A549 (cell line): ENCODE data around the gene SEMG1.

ENCODE experiments used
- EP300 ChIP-seq, 2 experiments: fragments of >200 bp; sonication (Bioruptor Twin); formaldehyde crosslinking; IDR thresholded peaks; 2 replicates in 1 of 2; 3 replicates in 1 of 2; pipeline ENCODE4 v1.6.1; 2016 to 2017
- JUN ChIP-seq, 2 experiments: fragments of >200 bp; sonication (Bioruptor Twin); formaldehyde crosslinking; IDR thresholded peaks; 2 replicates in 1 of 2; 3 replicates in 1 of 2; pipeline ENCODE4 v1.6.1; 2016 to 2017
- KDM1A ChIP-seq: fragments of 200-600 bp; sonication (generic); IDR thresholded peaks from 2 replicates; pipeline ENCODE4 v1.6.1; 2016; ENCODE audit warnings: low read depth, mild to moderate bottlenecking
- MAFK ChIP-seq: fragments of 450-650 bp; IDR thresholded peaks from 2 replicates; pipeline ENCODE4 v1.6.1; 2014; ENCODE audit not compliant: partially characterized antibody
- POLR2A ChIP-seq: IDR thresholded peaks from 2 replicates; pipeline ENCODE4 v1.6.1; 2012; ENCODE audit warnings: mild to moderate bottlenecking, low read length
- RCOR1 ChIP-seq: fragments of 150-350 bp; IDR thresholded peaks from 2 replicates; pipeline ENCODE4 v1.6.1; 2014; ENCODE audit warnings: antibody characterized with exemption, low read length, low read depth
- RFX5 ChIP-seq: fragments of 450-650 bp; IDR thresholded peaks from 2 replicates; pipeline ENCODE4 v1.7.1; 2014; ENCODE audit warnings: antibody characterized with exemption, mild to moderate bottlenecking, moderate library complexity
- TF ChIP-seq, protein P1 (sequence below): fragments of >200 bp; sonication (Bioruptor Twin); formaldehyde crosslinking; IDR thresholded peaks from 3 replicates; pipeline ENCODE4 v1.5.1; 2016
- TF ChIP-seq, protein P2 (sequence below): fragments of 200-600 bp; sonication (generic); IDR thresholded peaks from 2 replicates; pipeline ENCODE4 v1.6.1; 2016; ENCODE audit warnings: antibody characterized with exemption, mild to moderate bottlenecking, moderate library complexity

DNA sequence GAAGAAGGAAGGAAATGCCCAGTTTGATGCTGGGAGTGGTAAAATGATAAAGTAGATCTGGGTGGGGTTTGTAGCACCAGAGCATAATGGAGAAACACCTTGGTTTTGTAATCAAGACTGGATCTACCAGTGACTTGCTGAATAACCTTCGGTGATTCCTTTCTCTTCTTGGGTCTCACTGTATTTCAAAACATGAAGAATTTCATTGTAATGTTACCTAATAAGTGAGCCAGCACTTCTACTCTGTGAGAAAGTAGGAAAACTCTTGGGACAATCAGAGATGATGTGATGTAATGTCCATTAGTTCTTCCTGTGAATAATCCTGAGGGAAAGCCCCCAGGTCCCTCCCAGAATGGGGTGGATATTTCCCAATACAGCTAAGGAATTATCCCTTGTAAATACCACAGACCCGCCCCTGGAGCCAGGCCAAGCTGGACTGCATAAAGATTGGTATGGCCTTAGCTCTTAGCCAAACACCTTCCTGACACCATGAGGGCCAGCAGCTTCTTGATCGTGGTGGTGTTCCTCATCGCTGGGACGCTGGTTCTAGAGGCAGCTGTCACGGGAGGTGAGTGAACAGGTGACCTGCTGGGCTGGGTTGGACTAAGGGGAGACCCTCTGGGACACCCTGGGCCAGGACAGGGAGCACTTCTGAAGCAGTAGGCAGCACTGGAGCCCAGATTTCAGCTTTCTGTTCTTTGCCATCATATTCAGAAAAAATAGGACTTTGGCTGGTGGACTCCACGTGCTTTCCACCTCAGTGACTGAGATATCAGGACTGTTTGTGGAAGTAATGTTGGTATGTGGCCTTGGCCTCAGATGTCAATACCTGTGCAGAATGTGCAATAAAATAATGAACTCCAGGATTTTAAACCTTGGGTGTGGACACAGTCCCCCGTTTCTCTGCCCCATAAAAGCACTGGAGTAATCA is 32.1 kb upstream of the SEMG1 start, which contains the start of gene PI3:
- TF ChIP-seq EP300 (IDR thresholded peaks at IDR 0.05) (no peak), KDM1A (no peak), RFX5 (no peak), JUN (IDR thresholded peaks at IDR 0.05) (no peak), MAFK (no peak), POLR2A (no peak), RCOR1 (no peak)
- TF ChIP-seq, protein P1, sequence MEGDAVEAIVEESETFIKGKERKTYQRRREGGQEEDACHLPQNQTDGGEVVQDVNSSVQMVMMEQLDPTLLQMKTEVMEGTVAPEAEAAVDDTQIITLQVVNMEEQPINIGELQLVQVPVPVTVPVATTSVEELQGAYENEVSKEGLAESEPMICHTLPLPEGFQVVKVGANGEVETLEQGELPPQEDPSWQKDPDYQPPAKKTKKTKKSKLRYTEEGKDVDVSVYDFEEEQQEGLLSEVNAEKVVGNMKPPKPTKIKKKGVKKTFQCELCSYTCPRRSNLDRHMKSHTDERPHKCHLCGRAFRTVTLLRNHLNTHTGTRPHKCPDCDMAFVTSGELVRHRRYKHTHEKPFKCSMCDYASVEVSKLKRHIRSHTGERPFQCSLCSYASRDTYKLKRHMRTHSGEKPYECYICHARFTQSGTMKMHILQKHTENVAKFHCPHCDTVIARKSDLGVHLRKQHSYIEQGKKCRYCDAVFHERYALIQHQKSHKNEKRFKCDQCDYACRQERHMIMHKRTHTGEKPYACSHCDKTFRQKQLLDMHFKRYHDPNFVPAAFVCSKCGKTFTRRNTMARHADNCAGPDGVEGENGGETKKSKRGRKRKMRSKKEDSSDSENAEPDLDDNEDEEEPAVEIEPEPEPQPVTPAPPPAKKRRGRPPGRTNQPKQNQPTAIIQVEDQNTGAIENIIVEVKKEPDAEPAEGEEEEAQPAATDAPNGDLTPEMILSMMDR = no peak
- TF ChIP-seq, protein P2, sequence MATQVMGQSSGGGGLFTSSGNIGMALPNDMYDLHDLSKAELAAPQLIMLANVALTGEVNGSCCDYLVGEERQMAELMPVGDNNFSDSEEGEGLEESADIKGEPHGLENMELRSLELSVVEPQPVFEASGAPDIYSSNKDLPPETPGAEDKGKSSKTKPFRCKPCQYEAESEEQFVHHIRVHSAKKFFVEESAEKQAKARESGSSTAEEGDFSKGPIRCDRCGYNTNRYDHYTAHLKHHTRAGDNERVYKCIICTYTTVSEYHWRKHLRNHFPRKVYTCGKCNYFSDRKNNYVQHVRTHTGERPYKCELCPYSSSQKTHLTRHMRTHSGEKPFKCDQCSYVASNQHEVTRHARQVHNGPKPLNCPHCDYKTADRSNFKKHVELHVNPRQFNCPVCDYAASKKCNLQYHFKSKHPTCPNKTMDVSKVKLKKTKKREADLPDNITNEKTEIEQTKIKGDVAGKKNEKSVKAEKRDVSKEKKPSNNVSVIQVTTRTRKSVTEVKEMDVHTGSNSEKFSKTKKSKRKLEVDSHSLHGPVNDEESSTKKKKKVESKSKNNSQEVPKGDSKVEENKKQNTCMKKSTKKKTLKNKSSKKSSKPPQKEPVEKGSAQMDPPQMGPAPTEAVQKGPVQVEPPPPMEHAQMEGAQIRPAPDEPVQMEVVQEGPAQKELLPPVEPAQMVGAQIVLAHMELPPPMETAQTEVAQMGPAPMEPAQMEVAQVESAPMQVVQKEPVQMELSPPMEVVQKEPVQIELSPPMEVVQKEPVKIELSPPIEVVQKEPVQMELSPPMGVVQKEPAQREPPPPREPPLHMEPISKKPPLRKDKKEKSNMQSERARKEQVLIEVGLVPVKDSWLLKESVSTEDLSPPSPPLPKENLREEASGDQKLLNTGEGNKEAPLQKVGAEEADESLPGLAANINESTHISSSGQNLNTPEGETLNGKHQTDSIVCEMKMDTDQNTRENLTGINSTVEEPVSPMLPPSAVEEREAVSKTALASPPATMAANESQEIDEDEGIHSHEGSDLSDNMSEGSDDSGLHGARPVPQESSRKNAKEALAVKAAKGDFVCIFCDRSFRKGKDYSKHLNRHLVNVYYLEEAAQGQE = no peak
